DOHH2 (cell line): Measurements from ENCODE around the gene DLD.
A peak's percentile ranks its signal among the peaks of the same experiment; 100 is the strongest.

Experiments used
- H3F3A ChIP-seq: fragments of 200-600 bp; sonication (generic), shearing (Covaris generic); 2 replicates; pipeline ENCODE4 v1.6.0; 2016; ENCODE audit warnings: antibody characterized with exemption, mild to moderate bottlenecking; ENCODE audit not compliant: control insufficient read depth, insufficient read depth
- H3K27ac ChIP-seq: fragments of 200-600 bp; sonication (generic); 2 replicates; pipeline ENCODE4 v1.5.1; 2014; ENCODE audit warnings: low read depth, mild to moderate bottlenecking, low read length, moderate library complexity
- H3K27me3 ChIP-seq: fragments of 200-600 bp; sonication (generic); 2 replicates; pipeline ENCODE4 v1.6.1; 2014; ENCODE audit warnings: mild to moderate bottlenecking, low read length, mixed read lengths; ENCODE audit not compliant: control insufficient read depth
- H3K36me3 ChIP-seq: fragments of 200-600 bp; sonication (generic); 2 replicates; pipeline ENCODE4 v1.6.1; 2014; ENCODE audit warnings: mild to moderate bottlenecking, low read length, moderate library complexity, mixed read lengths; ENCODE audit not compliant: control insufficient read depth
- H3K4me1 ChIP-seq: fragments of 200-600 bp; sonication (generic); 2 replicates; pipeline ENCODE4 v1.6.1; 2014; ENCODE audit warnings: mild to moderate bottlenecking, low read length, mixed read lengths; ENCODE audit not compliant: control insufficient read depth
- H3K4me2 ChIP-seq: fragments of 200-600 bp; sonication (generic); 2 replicates; pipeline ENCODE4 v1.6.0; 2014; ENCODE audit warnings: mild to moderate bottlenecking, low read length, moderate library complexity
- H3K4me3 ChIP-seq: fragments of 200-600 bp; sonication (generic); 2 replicates; pipeline ENCODE4 v1.5.1; 2014; ENCODE audit warnings: mild to moderate bottlenecking, low read length, mixed read lengths
- H3K79me2 ChIP-seq: fragments of 200-600 bp; sonication (generic); 2 replicates; pipeline ENCODE4 v1.6.1; 2014; ENCODE audit warnings: mild to moderate bottlenecking, low read length, mixed read lengths; ENCODE audit not compliant: control insufficient read depth
- H3K9me2 ChIP-seq: fragments of 200-600 bp; sonication (generic); replicated peaks from 2 replicates; pipeline ENCODE4 v1.6.1; 2014; ENCODE audit warnings: mild to moderate bottlenecking, low read length, mixed read lengths; ENCODE audit not compliant: control insufficient read depth
- H3K9me3 ChIP-seq: fragments of 200-600 bp; sonication (generic); 2 replicates; pipeline ENCODE4 v1.6.1; 2014; ENCODE audit warnings: antibody characterized with exemption, low read length, mixed read lengths; ENCODE audit not compliant: control insufficient read depth, insufficient read depth
- H4K20me1 ChIP-seq: fragments of 200-600 bp; sonication (generic); 2 replicates; pipeline ENCODE4 v1.6.0; 2014; ENCODE audit warnings: low read depth, mild to moderate bottlenecking, antibody characterized with exemption, low read length, moderate library complexity; ENCODE audit not compliant: control insufficient read depth, insufficient read depth
- CTCF ChIP-seq: fragments of 200-600 bp; sonication (generic); IDR thresholded peaks from one replicate; pipeline ENCODE4 v1.5.1; 2014; ENCODE audit warnings: antibody characterized with exemption, mild to moderate bottlenecking, low read depth, low read length; ENCODE audit not compliant: poor library complexity, severe bottlenecking
- EZH2phosphoT487 ChIP-seq: fragments of 200-600 bp; sonication (generic); IDR thresholded peaks from 2 replicates; pipeline ENCODE4 v1.6.1; 2017; ENCODE audit warnings: borderline replicate concordance, mild to moderate bottlenecking, antibody characterized with exemption, low read length, moderate library complexity, mixed read lengths

Gene DLD

GRCh38 chr7:107874605-107875446 is 16.2 kb upstream of the DLD start:
- H3K4me3 ChIP-seq: no peak overlapping the region
- H3K4me2 ChIP-seq: no peak overlapping the region
- H3K9me3 ChIP-seq: no peaks in the 10 kb centered on the region
- H3K27me3 ChIP-seq: peaks cover 4% of the 10 kb centered on the region
- peaks cover 12% of the 10 kb centered on the region for H3K4me1 ChIP-seq
- TF ChIP-seq CTCF (peak; percentile 84), EZH2phosphoT487 (no peak)
- no peaks in the 10 kb centered on the region for H3K36me3 ChIP-seq
- no peaks in the 10 kb centered on the region for H3K9me2 ChIP-seq
- no peaks in the 10 kb centered on the region for H3K79me2 ChIP-seq
- H3F3A ChIP-seq: peaks cover 6% of the 10 kb centered on the region
- no peak overlapping the region for H3K27ac ChIP-seq
- no peaks in the 10 kb centered on the region for H4K20me1 ChIP-seq

GRCh38 chr7:107876916-107877315 is 14.1 kb upstream of the DLD start:
- Histone ChIP-seq H3K4me3 (no peak overlapping the region), H4K20me1 (no peaks in the 10 kb centered on the region), H3F3A (peaks cover 6% of the 10 kb centered on the region), H3K9me2 (no peaks in the 10 kb centered on the region), H3K27me3 (peaks cover 8% of the 10 kb centered on the region), H3K36me3 (no peaks in the 10 kb centered on the region), H3K9me3 (no peaks in the 10 kb centered on the region), H3K27ac (no peak overlapping the region), H3K79me2 (no peaks in the 10 kb centered on the region), H3K4me1 (peaks cover 12% of the 10 kb centered on the region), H3K4me2 (no peak overlapping the region)
- no peak for TF ChIP-seq CTCF
- TF ChIP-seq EZH2phosphoT487: no peak

GRCh38 chr7:107877731-107878382 is 13.1 kb upstream of the DLD start:
- Histone ChIP-seq H3K36me3 (no peaks in the 10 kb centered on the region), H3K79me2 (no peaks in the 10 kb centered on the region), H3K9me3 (no peaks in the 10 kb centered on the region), H4K20me1 (no peaks in the 10 kb centered on the region), H3F3A (peaks cover 6% of the 10 kb centered on the region), H3K4me2 (no peak overlapping the region), H3K27ac (no peak overlapping the region), H3K9me2 (no peaks in the 10 kb centered on the region), H3K4me1 (peaks cover 12% of the 10 kb centered on the region), H3K4me3 (no peak overlapping the region), H3K27me3 (peaks cover 14% of the 10 kb centered on the region)
- TF ChIP-seq CTCF: no peak
- no peak for TF ChIP-seq EZH2phosphoT487
